Measurements from ENCODE around the gene RAD51C. TPM values are rescaled to one million over a fixed set of nuclear protein-coding genes. Genes with fewer than 3 reads are reported as not detected.
A peak's percentile ranks its signal among the peaks of the same experiment; 100 is the strongest.
"Not testable (repeated sequence)": the region's sequence is repeated elsewhere in the genome, so short reads cannot be mapped to it uniquely, and the experiment has no call there.

The RAD51C gene
- total RNA-seq = 10 to 100 TPM; 73.3 to 76.8 TPM

- peak within 1 kb of the TSS; percentile 86 for H3K4me3 Mint-ChIP-seq
- peak; percentile 92 for DNase-seq
- H3K4me1 Mint-ChIP-seq (ENCODE audit: low read depth) = peaks cover 23% of the 10 kb centered on the region
- ChIA-PET CTCF (interaction anchor here (0.9 to 2.3 kb wide), 8 partner anchors 10 to 313 kb away, joined by 3 to 7 read pairs (median 4); partner anchors contain the start of genes HSF5 and MTMR4), POLR2A (interaction anchor here (0.7 to 6.4 kb wide), 17 partner anchors 9 to 1206 kb away, joined by 3 to 78 read pairs (median 3); partner anchors contain the start of genes PPM1E and TRIM37)
- H3K9me3 Mint-ChIP-seq = no peaks in the 10 kb centered on the region
- peaks cover 23% of the 10 kb centered on the region for H3K36me3 Mint-ChIP-seq (ENCODE audit: low read depth)
- no peak for TF ChIP-seq CTCF (IDR thresholded peaks at IDR 0.05)
- peak within 1 kb of the TSS; percentile 94 for H3K27ac Mint-ChIP-seq
- ATAC-seq = peak; percentile 98
- intact Hi-C loops (cut with micrococcal nuclease) = no loop called here
- H3K27me3 Mint-ChIP-seq = no peaks in the 10 kb centered on the region
Observed at GRCh38 chr17:58692239-58693055, at the start of gene RAD51C. TSS of gene RAD51C (plus strand) at chr17:58692602. CDS start at chr17:58692644, 42 bp downstream.

DNA sequence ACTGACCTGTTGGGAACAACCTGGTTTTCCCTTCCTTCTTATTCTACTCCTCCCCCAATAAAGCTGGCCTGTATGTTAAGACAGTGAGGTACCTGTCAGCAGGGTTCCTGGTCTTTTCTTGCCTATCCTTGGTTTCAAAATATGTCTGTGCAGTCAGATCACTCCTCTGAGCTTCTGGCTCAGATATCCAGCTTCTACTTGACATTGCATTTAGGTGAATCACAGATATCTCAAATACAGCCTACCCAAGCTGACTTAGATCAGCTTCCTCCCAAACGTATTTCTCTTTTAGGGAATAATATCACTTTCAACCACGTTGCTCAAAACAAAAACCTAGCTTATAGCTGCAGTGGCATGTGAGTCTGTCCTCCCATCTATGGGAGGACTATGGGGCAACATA is 49.3 kb upstream of the RAD51C start:
- H3K36me3 Mint-ChIP-seq (ENCODE audit: low read depth) = no peaks in the 10 kb centered on the region
- ChIA-PET CTCF (no interaction called here), POLR2A (interaction anchor here (1.0 to 6.2 kb wide), 5 partner anchors 11 to 124 kb away, joined by 3 to 85 read pairs (median 3); no protein-coding TSS in a partner anchor)
- peaks cover 3% of the 10 kb centered on the region for H3K4me1 Mint-ChIP-seq (ENCODE audit: low read depth)
- H3K27ac Mint-ChIP-seq = no peak overlapping the region
- no peaks in the 10 kb centered on the region for H3K9me3 Mint-ChIP-seq
- no peak for TF ChIP-seq CTCF (IDR thresholded peaks at IDR 0.05)
- H3K4me3 Mint-ChIP-seq = no peak overlapping the region
- no peak for DNase-seq
- no peak for ATAC-seq
- intact Hi-C loops (cut with micrococcal nuclease) = no loop called here
- no peaks in the 10 kb centered on the region for H3K27me3 Mint-ChIP-seq

- ChIA-PET POLR2A (interaction anchor here (1.1 to 3.4 kb wide), 3 partner anchors 10 to 50 kb away, joined by 3 to 43 read pairs (median 19); no protein-coding TSS in a partner anchor), CTCF (no interaction called here)
- ATAC-seq (peak; percentile 47), DNase-seq (no peak)
- H3K4me1 Mint-ChIP-seq (ENCODE audit: low read depth) = no peaks in the 10 kb centered on the region
- H3K9me3 Mint-ChIP-seq = no peaks in the 10 kb centered on the region
- intact Hi-C loops (cut with micrococcal nuclease) = no loop called here
- H3K27me3 Mint-ChIP-seq = no peaks in the 10 kb centered on the region
- no peaks in the 10 kb centered on the region for H3K36me3 Mint-ChIP-seq (ENCODE audit: low read depth)
- TF ChIP-seq CTCF (IDR thresholded peaks at IDR 0.05) = no peak
- no peak overlapping the region for H3K4me3 Mint-ChIP-seq
- H3K27ac Mint-ChIP-seq = no peak overlapping the region
Observed at GRCh38 chr17:58648236-58648635, 44.2 kb upstream of the RAD51C start.

- peak; percentile 25 for DNase-seq
- intact Hi-C loops (cut with micrococcal nuclease); H3K9me3 Mint-ChIP-seq; H3K27me3 Mint-ChIP-seq; H3K36me3 Mint-ChIP-seq (ENCODE audit: low read depth): not testable (repeated sequence)
- peak; percentile 6 for ATAC-seq
- POLR2A ChIA-PET = interaction anchor here (0.7 to 9.8 kb wide), 16 partner anchors 9 to 344 kb away, joined by 3 to 235 read pairs (median 3); partner anchors contain the start of genes RAD51C and TEX14
- peak overlapping the region; percentile 72 for H3K4me3 Mint-ChIP-seq
- H3K4me1 Mint-ChIP-seq (ENCODE audit: low read depth) = peaks cover 18% of the 10 kb centered on the region
- CTCF ChIA-PET = interaction anchor here (1.3 kb wide), 1 partner anchor 70 kb away, joined by 5 read pairs; no protein-coding TSS in a partner anchor
- H3K27ac Mint-ChIP-seq = peak overlapping the region; percentile 99
Observed at GRCh38 chr17:58657962-58658803, 34.2 kb upstream of the RAD51C start.
